ENCODE results near the gene MLPH.

GRCh38 chr2:237514474-237515130 lies 27.6 kb downstream of the MLPH start:
- TF ChIP-seq CTCF (IDR thresholded peaks at IDR 0.05) (no peak), EP300 (IDR thresholded peaks at IDR 0.05) (no peak), POLR2A (IDR thresholded peaks at IDR 0.05) (no peak)
